ENCODE data around the gene GCK. TPM values are rescaled to one million over a fixed set of nuclear protein-coding genes. Genes with fewer than 3 reads are reported as not detected.

The GCK gene
- total RNA-seq, 1 donor from 2014 or later = not detected

GRCh38 chr7:44145969-44146911, 43.0 kb downstream of the GCK start:
- no peak for TF ChIP-seq CTCF (IDR thresholded peaks at IDR 0.05; ENCODE audit: unreplicated experiment)
- Mint-ChIP-seq H3K4me1 (ENCODE audit: unreplicated experiment) (no peaks in the 10 kb centered on the region), H3K36me3 (ENCODE audit: low read depth, unreplicated experiment) (no peaks in the 10 kb centered on the region), H3K27me3 (ENCODE audit: unreplicated experiment) (peaks cover 11% of the 10 kb centered on the region), H3K4me3 (ENCODE audit: unreplicated experiment) (no peak overlapping the region), H3K27ac (ENCODE audit: unreplicated experiment) (no peak overlapping the region), H3K9me3 (ENCODE audit: unreplicated experiment) (no peaks in the 10 kb centered on the region)
- peak; percentile 59 for DNase-seq (ENCODE audit: low spot score)

- Mint-ChIP-seq H3K4me1 (ENCODE audit: unreplicated experiment) (no peaks in the 10 kb centered on the region), H3K4me3 (ENCODE audit: unreplicated experiment) (no peak overlapping the region), H3K9me3 (ENCODE audit: unreplicated experiment) (no peaks in the 10 kb centered on the region), H3K36me3 (ENCODE audit: low read depth, unreplicated experiment) (no peaks in the 10 kb centered on the region), H3K27me3 (ENCODE audit: unreplicated experiment) (peaks cover 11% of the 10 kb centered on the region), H3K27ac (ENCODE audit: unreplicated experiment) (no peak overlapping the region)
- DNase-seq (ENCODE audit: low spot score) = no peak
- no peak for TF ChIP-seq CTCF (IDR thresholded peaks at IDR 0.05; ENCODE audit: unreplicated experiment)
These were observed 43.7 kb downstream of the GCK start for GRCh38 chr7:44145479-44145968.

GRCh38 chr7:44144968-44145478, 44.2 kb downstream of the GCK start:
- no peaks in the 10 kb centered on the region for H3K4me1 Mint-ChIP-seq (ENCODE audit: unreplicated experiment)
- H3K36me3 Mint-ChIP-seq (ENCODE audit: low read depth, unreplicated experiment) = no peaks in the 10 kb centered on the region
- no peak overlapping the region for H3K4me3 Mint-ChIP-seq (ENCODE audit: unreplicated experiment)
- no peaks in the 10 kb centered on the region for H3K9me3 Mint-ChIP-seq (ENCODE audit: unreplicated experiment)
- no peak for TF ChIP-seq CTCF (IDR thresholded peaks at IDR 0.05; ENCODE audit: unreplicated experiment)
- H3K27me3 Mint-ChIP-seq (ENCODE audit: unreplicated experiment) = peaks cover 11% of the 10 kb centered on the region
- DNase-seq (ENCODE audit: low spot score) = no peak
- no peak overlapping the region for H3K27ac Mint-ChIP-seq (ENCODE audit: unreplicated experiment)

- Mint-ChIP-seq H3K4me1 (ENCODE audit: unreplicated experiment) (no peaks in the 10 kb centered on the region), H3K27ac (ENCODE audit: unreplicated experiment) (no peak overlapping the region), H3K27me3 (ENCODE audit: unreplicated experiment) (peaks cover 11% of the 10 kb centered on the region), H3K9me3 (ENCODE audit: unreplicated experiment) (no peaks in the 10 kb centered on the region), H3K36me3 (ENCODE audit: low read depth, unreplicated experiment) (no peaks in the 10 kb centered on the region), H3K4me3 (ENCODE audit: unreplicated experiment) (no peak overlapping the region)
- TF ChIP-seq CTCF (IDR thresholded peaks at IDR 0.05; ENCODE audit: unreplicated experiment) = no peak
- no peak for DNase-seq (ENCODE audit: low spot score)
These were observed 44.7 kb downstream of the GCK start for GRCh38 chr7:44144426-44144967.

Measured in endothelial cell (in vitro differentiated cells).